ENCODE results near the gene CHCT1.

CHCT1 gene

GRCh38 chr17:60473788-60474187 lies 51.5 kb downstream of the CHCT1 start:
- no peak overlapping the region for H3K4me3 Mint-ChIP-seq
- peaks cover 35% of the 10 kb centered on the region for H3K36me3 Mint-ChIP-seq (ENCODE audit: low read depth)
- no peak for DNase-seq (ENCODE audit: low spot score)
- H3K27me3 Mint-ChIP-seq (ENCODE audit: low read depth) = no peaks in the 10 kb centered on the region
- no peak overlapping the region for H3K27ac Mint-ChIP-seq
- H3K4me1 Mint-ChIP-seq (ENCODE audit: low read depth) = peaks cover 8% of the 10 kb centered on the region
- H3K9me3 Mint-ChIP-seq = peaks cover 6% of the 10 kb centered on the region

Data from T-helper 2 cell treated with Interferon-gamma antibody and Interleukin-4, amounts not matched to agents 5 μg/mL and 100 μg/mL, for 36 hours (primary cell).